Loucy (cell line): ENCODE measurements around the gene B3GAT3.

Source experiments
- EZH2phosphoT487 ChIP-seq: fragments of 200-600 bp; IDR thresholded peaks from 2 replicates; pipeline ENCODE4 v1.6.1; 2018; ENCODE audit warnings: antibody characterized with exemption, mild to moderate bottlenecking, moderate library complexity, borderline replicate concordance
- TF ChIP-seq, protein P1 (sequence below): fragments of 200-600 bp; sonication (generic); conservative IDR thresholded peaks from 2 replicates; pipeline ENCODE4 v1.5.1; 2014; ENCODE audit warnings: mild to moderate bottlenecking, antibody characterized with exemption, low read length

DNA sequence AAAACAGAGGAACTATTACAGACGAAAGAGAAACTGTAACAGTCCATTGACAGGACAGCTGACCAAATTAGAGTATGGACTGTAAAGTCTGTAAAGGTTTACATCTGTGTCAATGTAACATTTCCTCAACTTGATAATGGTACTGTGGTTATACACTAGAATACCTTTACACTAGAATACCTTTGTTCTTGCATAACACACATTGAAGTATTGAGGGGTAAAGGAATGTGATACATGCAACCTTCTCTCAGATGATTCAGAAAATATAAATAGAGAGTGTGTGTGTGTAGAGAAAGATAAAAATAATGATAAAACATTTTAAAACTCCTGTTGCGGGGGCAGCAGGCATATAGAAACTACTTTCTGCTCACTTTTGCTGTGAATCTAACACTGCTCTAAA is 42.5 kb downstream of the B3GAT3 start:
- TF ChIP-seq, protein P1, sequence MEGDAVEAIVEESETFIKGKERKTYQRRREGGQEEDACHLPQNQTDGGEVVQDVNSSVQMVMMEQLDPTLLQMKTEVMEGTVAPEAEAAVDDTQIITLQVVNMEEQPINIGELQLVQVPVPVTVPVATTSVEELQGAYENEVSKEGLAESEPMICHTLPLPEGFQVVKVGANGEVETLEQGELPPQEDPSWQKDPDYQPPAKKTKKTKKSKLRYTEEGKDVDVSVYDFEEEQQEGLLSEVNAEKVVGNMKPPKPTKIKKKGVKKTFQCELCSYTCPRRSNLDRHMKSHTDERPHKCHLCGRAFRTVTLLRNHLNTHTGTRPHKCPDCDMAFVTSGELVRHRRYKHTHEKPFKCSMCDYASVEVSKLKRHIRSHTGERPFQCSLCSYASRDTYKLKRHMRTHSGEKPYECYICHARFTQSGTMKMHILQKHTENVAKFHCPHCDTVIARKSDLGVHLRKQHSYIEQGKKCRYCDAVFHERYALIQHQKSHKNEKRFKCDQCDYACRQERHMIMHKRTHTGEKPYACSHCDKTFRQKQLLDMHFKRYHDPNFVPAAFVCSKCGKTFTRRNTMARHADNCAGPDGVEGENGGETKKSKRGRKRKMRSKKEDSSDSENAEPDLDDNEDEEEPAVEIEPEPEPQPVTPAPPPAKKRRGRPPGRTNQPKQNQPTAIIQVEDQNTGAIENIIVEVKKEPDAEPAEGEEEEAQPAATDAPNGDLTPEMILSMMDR = no peak
- no peak for TF ChIP-seq EZH2phosphoT487
